K562 (cell line): ENCODE results near the gene PPP1R1C.

Source experiments
- BRF1 ChIP-seq: IDR thresholded peaks from 3 replicates; pipeline ENCODE4 v1.6.1; 2011; ENCODE audit warnings: borderline replicate concordance, mild to moderate bottlenecking; ENCODE audit not compliant: insufficient read length; ENCODE audit errors: extremely low read depth
- CBFA2T3 ChIP-seq: fragments of 450-650 bp; IDR thresholded peaks from 2 replicates; pipeline ENCODE4 v1.6.1; 2017
- POLR2AphosphoS5 ChIP-seq: IDR thresholded peaks from 2 replicates; pipeline ENCODE4 v1.6.1; 2011; ENCODE audit warnings: mild to moderate bottlenecking, low read depth, low read length, moderate library complexity; ENCODE audit not compliant: control insufficient read depth, insufficient read depth
- TCF7L2 ChIP-seq: fragments of 150-350 bp; IDR thresholded peaks from 2 replicates; pipeline ENCODE4 v1.6.1; 2016; ENCODE audit warnings: low read depth, mild to moderate bottlenecking, low read length, moderate library complexity
- ZNF174 ChIP-seq: fragments of 250-450 bp; sonication (Bioruptor Pico); IDR thresholded peaks from 2 replicates; pipeline ENCODE4 v1.4.0; 2020; ENCODE audit warnings: mild to moderate bottlenecking
- TF ChIP-seq, protein P1 (sequence below), 3 experiments: fragments of 200-800 bp in 1 of 3; sonication (Bioruptor generic) in 1 of 3; sonication (generic) in 1 of 3; formaldehyde crosslinking in 1 of 3; IDR thresholded peaks; 2 replicates each; pipeline versions ENCODE4 v1.6.1 to v1.8.0; 2016 to 2022; ENCODE audit warnings: mild to moderate bottlenecking in 2 of 3, missing compliant biosample characterization in 2 of 3, missing genetic modification characterization in 2 of 3, missing genetic modification reagents in 1 of 3
- TF ChIP-seq, protein P2 (sequence below): sonication (generic); formaldehyde crosslinking; IDR thresholded peaks from 2 replicates; pipeline ENCODE4 v1.9.0; 2022; ENCODE audit warnings: mild to moderate bottlenecking, missing genetic modification reagents
- TF ChIP-seq, protein P3 (sequence below): fragments of 250-450 bp; sonication (Bioruptor Pico); IDR thresholded peaks from 2 replicates; pipeline ENCODE4 v1.5.0; 2022; ENCODE audit warnings: mild to moderate bottlenecking

DNA sequence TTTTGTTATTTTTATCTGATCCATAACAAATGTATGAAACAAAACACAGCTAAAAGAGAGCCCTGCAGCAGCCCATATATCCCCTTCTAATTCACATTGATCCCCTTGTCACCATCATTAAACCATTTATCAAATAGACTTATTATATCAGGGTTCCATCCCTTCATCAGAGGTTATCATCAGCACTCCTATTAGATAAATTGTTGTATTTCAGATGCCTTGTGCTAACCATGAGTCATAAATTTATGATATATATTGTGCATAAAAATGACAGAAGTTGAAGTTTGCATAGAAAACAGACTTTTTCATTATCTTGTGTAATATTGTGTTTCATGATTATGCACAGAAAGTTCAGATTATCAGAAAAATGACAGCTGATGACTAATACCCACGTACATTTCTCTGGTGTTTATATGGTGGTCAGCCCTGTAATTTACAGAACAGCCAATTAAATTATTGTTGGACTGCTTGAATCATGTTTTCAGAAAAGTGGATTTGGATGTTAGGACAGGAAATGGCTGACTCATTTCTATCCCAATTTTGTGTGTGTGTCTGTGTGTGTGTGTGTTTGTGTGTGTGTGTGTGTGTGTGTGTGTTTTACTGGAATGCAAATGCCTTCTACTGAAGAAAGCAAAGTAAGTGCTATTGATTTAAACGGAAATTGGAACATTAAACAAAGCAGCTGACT is 80.9 kb downstream of the PPP1R1C start:
- TF ChIP-seq ZNF174 (CRISPR knock-in tag): no peak
- no peak for TF ChIP-seq TCF7L2
- no peak for TF ChIP-seq BRF1
- no peak for TF ChIP-seq POLR2AphosphoS5
- TF ChIP-seq, protein P1, sequence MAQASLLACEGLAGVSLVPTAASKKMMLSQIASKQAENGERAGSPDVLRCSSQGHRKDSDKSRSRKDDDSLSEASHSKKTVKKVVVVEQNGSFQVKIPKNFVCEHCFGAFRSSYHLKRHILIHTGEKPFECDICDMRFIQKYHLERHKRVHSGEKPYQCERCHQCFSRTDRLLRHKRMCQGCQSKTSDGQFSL (CRISPR knock-in tag; IDR thresholded peaks at IDR 0.05): no peak
- TF ChIP-seq, protein P1 (tag; IDR thresholded peaks at IDR 0.05): no peak
- TF ChIP-seq, protein P2, sequence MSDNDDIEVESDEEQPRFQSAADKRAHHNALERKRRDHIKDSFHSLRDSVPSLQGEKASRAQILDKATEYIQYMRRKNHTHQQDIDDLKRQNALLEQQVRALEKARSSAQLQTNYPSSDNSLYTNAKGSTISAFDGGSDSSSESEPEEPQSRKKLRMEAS: no peak
- TF ChIP-seq, protein P3, sequence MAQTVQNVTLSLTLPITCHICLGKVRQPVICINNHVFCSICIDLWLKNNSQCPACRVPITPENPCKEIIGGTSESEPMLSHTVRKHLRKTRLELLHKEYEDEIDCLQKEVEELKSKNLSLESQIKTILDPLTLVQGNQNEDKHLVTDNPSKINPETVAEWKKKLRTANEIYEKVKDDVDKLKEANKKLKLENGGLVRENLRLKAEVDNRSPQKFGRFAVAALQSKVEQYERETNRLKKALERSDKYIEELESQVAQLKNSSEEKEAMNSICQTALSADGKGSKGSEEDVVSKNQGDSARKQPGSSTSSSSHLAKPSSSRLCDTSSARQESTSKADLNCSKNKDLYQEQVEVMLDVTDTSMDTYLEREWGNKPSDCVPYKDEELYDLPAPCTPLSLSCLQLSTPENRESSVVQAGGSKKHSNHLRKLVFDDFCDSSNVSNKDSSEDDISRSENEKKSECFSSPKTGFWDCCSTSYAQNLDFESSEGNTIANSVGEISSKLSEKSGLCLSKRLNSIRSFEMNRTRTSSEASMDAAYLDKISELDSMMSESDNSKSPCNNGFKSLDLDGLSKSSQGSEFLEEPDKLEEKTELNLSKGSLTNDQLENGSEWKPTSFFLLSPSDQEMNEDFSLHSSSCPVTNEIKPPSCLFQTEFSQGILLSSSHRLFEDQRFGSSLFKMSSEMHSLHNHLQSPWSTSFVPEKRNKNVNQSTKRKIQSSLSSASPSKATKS (CRISPR knock-in tag): no peak
- no peak for TF ChIP-seq CBFA2T3
